Measurements from ENCODE around the gene IFT27.

IFT27 gene

DNA sequence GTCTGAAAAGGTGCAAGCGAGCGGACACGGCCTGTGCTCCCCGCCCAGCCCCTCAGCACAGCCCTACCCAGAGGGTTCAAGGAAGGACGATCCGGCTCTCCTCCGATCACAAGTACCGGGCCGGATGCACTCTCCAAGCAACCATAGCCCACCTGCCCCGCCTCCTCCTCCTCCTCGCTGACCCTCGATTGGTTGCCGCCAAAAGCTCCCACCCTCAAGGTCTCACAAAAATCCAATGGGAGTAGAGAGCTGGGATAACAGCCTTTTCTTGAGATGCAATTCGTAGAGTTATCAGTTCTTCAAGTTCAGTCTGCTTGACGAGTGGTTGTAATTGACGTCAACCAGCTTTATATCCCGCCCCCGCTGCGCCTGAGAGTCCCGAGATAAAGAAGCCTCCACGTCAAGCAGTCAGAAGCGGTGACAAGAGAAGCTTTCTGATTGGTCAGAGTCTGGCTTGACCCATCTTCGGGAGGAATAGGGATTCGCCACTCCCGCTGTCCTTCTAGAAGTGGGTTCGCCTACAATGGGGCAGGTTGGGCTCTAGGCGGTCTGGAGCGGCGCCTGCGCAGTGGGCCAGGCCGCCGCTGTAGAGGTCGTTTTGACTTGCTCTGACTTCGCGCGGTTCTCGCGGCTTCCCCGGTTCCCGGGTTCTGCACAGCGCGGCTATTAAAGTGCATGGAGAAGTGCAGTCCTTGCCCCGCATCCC, at the start of gene IFT27:
IFT27 (minus strand) TSS at position 156 of the 706 bp plus-strand sequence. CDS start 412 bp downstream, outside the sequence.
- peak; percentile 95 for DNase-seq

DNA sequence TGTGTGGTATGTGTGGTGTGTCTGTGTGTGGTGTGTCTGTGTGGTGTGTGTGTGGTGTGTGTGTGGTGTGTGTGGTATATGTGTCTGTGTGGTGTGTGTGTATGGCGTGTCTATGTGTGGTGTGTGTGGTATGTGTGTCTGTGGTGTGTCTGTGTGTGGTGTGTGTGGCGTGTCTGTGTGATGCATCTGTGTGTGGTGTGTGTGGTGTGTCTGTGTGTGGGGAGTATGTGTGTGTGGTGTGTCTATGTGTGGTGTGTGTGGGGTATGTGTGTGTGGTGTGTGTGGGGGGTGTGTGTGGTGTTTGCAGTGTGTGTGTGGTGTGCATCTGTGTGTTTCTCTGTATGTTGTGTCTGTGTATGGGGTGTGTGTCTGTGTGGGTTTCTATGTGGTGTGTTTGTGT, 48.7 kb upstream of the IFT27 start:
- DNase-seq = no peak

- no peak for DNase-seq
Observed at GRCh38 chr22:36823186-36823839, 47.4 kb upstream of the IFT27 start.

GRCh38 chr22:36822581-36822980, 46.7 kb upstream of the IFT27 start:
- no peak for DNase-seq

DNA sequence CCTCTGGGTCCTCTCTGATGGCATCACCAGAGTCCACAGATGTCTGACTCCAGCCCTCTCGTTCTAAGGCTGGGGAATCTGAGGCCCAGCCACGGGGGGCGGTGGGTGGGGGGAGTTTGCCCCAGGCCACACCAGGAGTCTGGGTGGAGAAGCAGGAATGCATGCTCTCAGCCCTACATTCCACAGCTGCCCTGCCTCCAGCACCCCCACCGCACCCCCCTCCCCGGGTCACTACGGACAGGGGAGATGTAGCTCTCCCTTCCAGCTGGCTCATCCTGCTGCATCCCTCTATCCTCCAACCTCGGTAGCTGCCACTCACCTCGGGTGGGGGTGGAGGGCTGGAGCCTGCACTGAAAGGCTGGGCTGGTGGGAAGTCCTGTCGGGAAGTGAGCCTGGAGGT, 43.2 kb upstream of the IFT27 start:
- DNase-seq = no peak

- no peak for DNase-seq
Observed at GRCh38 chr22:36818010-36818642, 42.2 kb upstream of the IFT27 start.

DNA sequence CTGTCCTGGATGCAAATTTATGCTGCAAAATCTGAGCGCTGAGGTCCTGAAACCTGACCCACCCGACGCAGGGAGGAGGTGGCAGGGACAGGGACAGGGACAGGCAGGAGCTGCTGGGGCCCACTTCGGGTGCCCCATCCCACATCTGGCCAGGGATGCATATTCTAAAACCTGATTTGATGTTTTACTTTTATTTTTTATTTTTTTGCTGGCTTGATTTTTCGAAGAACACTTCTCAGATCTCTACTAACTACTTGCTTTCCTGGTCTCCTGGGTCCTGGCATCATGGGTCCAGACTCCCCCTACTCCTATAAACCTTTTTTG, 41.6 kb upstream of the IFT27 start:
- DNase-seq = no peak

DNA sequence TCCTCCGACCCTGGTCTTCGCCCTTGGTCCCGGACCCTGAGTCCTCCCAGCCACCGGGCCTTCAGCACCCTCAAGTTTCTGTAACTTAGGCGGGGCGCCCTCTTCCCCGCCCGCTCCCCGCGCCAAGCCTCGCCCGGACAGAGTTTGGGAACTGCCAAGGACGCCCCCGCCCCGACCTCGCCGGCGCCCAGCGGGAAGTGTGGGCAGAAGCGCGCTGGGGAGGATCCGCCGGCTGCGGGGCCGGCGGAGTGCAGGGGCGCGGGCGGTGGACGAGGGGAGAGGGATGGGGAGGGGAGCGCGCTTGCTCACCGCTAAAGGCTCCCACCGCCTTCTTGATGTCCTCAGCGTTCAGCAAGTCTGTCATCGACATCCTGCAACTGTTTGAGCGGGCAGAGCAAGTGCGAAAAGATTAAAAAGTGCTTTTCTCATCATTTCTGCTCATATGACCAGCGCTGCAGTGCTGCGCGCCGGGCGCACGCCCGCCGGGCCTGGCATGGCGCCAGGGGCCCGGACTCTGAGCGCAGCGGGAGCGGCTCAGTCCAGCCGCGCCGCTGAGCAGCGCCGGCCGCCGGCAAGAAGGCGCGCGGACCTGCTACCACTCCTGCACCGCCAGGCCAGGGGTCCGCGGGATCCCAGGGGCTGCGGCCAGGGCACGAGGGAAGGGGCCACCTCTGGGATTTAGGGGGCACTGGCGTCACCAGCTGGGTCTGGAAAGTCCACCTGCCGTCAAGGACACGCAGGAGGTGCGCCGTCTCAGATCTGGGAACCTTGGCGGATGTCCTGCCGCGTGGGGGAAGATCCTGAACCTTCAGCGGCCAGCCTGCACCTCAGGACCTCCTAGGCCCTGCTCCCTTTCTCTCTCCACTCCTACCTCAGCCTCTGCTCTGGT, 41.0 kb upstream of the IFT27 start, which contains the start of gene PVALB:
PVALB (minus strand) TSS at position 400 of the 889 bp plus-strand sequence; CDS start at position 370, 30 bp downstream.
- DNase-seq = no peak

DNA sequence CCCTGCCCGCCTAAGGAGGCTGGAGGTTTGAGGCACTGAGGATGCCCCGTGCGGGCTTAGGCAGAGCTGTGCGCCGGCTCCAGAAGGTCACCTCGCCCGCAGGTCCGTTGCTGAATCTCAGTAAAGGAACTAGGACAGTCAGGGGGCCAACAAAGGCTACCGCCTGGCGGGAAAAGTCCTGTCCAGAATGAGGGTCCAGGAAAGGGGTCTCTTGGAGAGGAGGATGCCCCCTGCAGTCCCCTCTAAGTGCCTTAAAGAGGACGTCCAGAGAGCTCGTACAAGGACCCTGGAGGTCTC, 40.4 kb upstream of the IFT27 start:
- no peak for DNase-seq

DNA sequence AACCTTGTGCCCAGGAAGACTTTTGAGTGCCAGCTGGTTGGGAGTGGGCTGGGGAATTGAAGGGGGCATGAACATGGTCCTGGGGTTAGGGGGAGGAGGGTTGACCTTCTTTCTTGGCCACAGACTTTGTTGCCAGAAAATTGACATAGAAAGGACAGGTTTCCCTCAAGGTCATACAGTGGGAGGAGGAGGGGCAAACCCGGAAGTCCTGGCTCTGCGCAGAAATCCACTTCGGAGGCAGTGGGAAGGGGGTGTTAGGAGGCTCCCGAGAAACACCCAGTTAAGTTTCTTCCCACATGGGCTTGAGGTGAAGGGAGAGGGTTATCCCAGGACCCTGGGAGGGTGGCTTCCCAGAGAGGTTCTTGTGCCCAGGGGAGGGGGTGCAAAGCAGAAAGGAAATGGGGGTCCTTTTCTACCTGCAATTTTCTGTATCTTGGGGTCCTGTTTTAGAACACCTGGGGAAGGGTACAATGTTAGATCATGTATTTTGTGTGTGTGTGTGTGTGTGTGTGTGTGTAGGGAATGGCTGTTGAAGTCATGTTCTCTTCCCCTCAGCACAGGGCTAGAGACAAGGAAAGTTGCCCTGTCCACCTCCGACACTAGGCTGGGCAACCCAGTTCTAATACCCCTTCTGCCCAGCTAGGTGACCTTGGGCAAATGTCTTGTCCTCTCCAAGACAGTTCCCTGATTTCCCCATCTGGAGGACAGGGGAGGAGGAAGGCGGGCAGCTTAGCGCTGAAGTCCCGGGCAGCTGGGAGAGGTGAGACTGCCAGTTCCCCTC, 39.8 kb upstream of the IFT27 start:
- DNase-seq = no peak

GRCh38 chr22:36814801-36815200, 38.9 kb upstream of the IFT27 start:
- no peak for DNase-seq

DNA sequence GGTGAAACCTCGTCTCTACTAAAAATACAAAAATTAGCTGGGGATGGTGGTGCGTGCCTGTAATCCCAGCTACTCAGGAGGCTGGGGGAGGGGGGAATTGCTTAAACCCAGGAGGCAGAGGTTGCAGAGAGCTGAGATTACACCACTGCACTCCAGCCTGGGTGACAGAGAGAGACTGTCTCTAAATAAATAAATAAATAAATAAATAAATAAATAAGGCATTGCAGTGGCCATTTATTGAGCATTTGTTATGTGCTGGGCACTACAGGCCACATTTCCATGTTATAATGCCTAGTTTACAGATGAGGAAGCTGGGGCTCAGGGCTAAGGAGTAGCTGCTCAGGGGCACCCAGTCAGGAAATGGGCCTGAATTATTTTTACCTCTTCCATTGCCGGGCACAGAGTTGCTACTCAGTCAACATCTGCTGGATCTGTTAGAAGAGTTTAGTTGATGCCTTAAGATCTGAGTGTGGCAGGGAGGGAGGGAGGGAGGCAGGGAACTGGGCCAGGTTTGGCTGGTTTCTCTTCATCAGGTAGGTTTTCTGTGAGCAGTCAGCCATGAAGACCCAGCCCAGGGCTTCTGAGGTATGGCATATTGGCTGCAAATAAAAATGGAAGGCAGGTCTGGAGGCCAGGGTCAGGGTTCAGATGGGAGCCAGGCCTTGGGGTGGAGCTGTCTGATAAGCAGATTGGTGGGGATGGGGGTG, 35.3 kb upstream of the IFT27 start:
- no peak for DNase-seq

DNA sequence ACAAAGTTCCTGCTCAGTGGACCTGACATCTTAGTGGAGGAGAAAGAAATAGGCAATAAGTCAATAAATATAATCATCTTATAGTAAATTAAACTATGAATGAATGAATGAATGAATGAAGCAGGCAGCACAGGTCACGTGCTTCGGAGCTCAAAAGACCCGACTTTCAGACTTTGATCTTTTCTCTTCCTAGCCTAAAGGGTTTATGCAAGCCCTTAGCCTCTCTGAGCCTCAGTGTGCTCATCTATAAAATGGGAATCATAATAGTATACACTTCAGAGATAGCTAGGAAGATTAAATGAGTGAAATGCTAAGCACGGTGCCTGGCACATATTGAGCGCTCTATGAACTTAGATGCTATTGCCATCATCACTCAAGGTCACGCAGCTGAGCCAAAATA, 33.4 kb upstream of the IFT27 start:
- no peak for DNase-seq

DNA sequence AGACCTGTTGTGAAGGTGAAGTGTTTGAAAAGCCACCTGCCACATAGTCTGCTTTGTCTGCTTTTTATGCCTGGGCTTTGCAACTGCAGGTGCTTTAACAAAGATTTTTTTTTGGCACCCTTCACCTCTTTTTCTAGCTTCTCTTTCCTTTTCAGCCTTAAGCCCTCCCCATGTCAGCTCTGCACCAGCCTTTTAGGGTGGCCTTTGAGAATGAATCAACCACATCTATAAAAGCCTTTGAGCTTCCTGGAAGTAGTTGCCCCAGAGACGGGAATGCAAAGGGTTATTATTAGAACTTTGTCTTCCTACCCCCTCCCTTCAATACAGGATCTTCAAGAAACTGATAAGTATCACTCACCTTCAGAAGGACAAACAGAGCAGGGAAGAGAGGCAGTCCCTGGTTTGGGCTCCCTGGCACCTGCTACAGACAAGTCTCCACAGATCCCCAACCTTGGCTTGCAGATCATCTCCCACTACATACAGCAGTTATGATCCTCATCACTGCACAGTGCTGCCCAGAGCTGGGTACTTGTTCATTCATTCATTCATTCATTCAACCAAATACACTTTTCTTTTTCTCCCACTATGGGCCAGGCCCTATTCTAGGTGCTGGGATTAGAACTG, 32.9 kb upstream of the IFT27 start:
- DNase-seq = no peak

DNA sequence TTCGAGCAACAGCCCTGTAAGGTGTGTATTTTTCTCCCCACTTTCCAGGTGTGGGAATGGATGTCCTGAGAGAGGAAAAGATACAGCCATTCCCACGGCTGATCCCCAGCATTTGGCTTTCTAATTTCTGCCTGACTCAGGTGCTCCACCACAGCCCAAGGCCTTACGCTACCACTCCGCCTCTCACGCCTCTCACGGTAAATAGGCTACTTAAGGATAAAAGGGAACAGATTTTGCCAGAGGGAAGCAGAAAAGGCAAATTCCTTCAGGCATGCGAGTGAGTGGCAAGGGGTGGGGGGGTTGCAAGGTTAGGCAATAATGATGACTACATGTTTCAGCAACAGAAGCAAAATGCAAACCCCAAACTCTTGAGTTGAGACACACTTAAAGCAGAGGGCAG, 31.7 kb upstream of the IFT27 start:
- no peak for DNase-seq

DNA sequence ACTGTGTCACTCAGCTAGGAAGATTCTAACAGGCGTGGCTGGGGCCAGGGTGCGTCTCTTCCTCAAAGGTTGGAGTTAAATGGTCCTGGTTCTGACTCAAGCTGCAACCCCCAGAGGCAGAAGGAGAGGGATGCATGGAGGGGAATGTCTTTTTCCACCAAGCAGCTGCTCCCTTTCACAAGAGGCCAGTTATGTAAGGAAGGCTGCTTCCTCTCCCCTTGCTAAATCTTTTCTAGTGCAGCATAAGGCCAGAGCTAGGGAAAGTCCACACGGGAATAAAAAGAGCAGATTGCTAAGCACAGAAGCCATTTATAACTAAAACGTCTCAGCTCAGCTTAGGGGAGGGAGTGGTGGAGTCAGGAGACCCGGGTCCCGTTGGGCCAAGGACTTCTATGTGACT, 30.9 kb upstream of the IFT27 start:
- DNase-seq = no peak

DNA sequence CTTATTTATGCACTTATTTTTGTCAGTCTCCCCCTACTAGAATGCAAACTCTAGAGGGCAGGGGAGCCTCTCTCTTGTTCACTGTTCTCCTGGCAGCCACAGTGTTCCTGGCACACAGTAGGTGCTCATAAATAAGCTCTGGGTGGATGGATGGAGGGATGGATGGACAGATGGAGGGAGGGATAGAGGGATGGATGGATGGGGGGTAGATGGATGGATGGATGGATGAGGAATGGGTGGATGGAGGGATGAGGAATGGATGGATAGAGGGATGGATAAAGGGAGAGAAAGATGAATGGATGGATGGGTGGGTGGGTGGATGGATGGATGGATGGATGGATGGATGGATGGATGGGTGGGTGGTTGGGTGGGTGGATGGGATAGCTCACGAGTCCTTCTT, 27.4 kb upstream of the IFT27 start:
- no peak for DNase-seq

DNA sequence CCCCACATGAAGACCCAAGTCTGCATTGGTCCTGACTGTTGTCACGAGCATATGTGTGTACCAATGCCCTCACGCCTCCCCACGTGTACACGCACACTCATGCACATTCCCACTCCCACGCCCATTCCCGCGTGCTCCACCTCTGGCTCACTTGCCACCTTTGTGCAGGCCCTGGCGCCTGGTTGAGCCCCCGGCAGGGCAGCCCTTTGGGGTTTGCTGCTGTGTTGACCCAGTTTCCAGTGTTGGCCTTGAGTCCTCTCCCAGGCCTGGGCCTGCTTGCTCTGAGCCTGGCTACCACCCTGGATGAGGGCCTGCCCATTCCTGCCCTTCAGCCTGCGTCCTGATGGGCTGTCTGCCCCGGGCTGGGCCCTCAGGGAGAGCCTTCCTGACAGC, 22.8 kb upstream of the IFT27 start:
- DNase-seq = no peak

- no peak for DNase-seq
Observed at GRCh38 chr22:36797911-36798673, 22.2 kb upstream of the IFT27 start.

- no peak for DNase-seq
Observed at GRCh38 chr22:36797374-36797773, 21.5 kb upstream of the IFT27 start.
